ENCODE measurements around the gene PDE6A. TPM values are rescaled to one million over a fixed set of nuclear protein-coding genes. Genes with fewer than 3 reads are reported as not detected.

The PDE6A gene
- total and polyA plus RNA-seq, 2 of the 8 experiments (the other 6 are each of a cell fraction or from before 2014, with no cell fraction given), result not detected

- POLR2A ChIA-PET (ENCODE audit: partially characterized antibody), result no interaction called here
- no peak overlapping the region for H2BK5ac ChIP-seq (ENCODE audit: low read depth, low read length)
- no peak overlapping the region for H2BK12ac ChIP-seq (ENCODE audit: low read depth, low read length)
- no peak overlapping the region for H3K9ac ChIP-seq (replicated peaks in 1 of 4; ENCODE audit: extremely low read depth in 1 of 4, low read depth in 3 of 4, low read length in 3 of 4)
- no peak overlapping the region for H3K23ac ChIP-seq (ENCODE audit: insufficient read length)
- no peak overlapping the region for H2BK120ac ChIP-seq (replicated peaks; ENCODE audit: low read depth, low read length)
- H3K9me3 ChIP-seq (ENCODE audit: insufficient read depth in 2 of 2, low read depth in 1 of 2, low read length in 1 of 2), result no peaks in the 10 kb centered on the region
- DNase-seq (ENCODE audit: low read depth in 1 of 2, low spot score in 2 of 2) (no peak), FAIRE-seq (no peak)
- H3K79me1 ChIP-seq (ENCODE audit: low read depth, low read length), result no peaks in the 10 kb centered on the region
- no peak overlapping the region for H3K4me2 ChIP-seq (ENCODE audit: insufficient read depth in 1 of 2, low read depth in 2 of 2, low read length in 2 of 2)
- CTCF ChIA-PET (ENCODE audit: partially characterized antibody), result interaction anchor here (0.6 to 68.7 kb wide), 11 partner anchors 1 to 1848 kb away, joined by 3 to 1740 read pairs (median 11); no protein-coding TSS in a partner anchor
- no peak overlapping the region for H4K91ac ChIP-seq (replicated peaks; ENCODE audit: insufficient read length, low read length)
- no peak overlapping the region for H3K4me3 ChIP-seq (ENCODE audit: extremely low read depth in 1 of 4, insufficient read depth in 2 of 4, low read depth in 3 of 4, low read length in 4 of 4)
- peaks cover 0 to 1% of the 10 kb centered on the region in 2 experiments for H4K20me1 ChIP-seq (replicated peaks in 1 of 2; ENCODE audit: control insufficient read depth in 1 of 2, insufficient read depth in 2 of 2, low read length in 2 of 2)
- no peak overlapping the region for H2BK15ac ChIP-seq (ENCODE audit: low read length)
- no peak overlapping the region for H3K56ac ChIP-seq (replicated peaks; ENCODE audit: insufficient read length, low read depth, low read length)
- no peaks in the 10 kb centered on the region for H3K36me3 ChIP-seq (ENCODE audit: control insufficient read depth in 2 of 4, insufficient read depth in 4 of 4, low read length in 3 of 4)
- H3K14ac ChIP-seq (ENCODE audit: insufficient read length), result no peak overlapping the region
- no peak overlapping the region for H3K18ac ChIP-seq (ENCODE audit: extremely low read depth, low read length)
- H3K27me3 ChIP-seq (replicated peaks in 1 of 4; ENCODE audit: control insufficient read depth in 3 of 4, extremely low read depth in 1 of 4, insufficient read depth in 3 of 4, low read length in 3 of 4), result no peaks in the 10 kb centered on the region
- no peak overlapping the region for H4K5ac ChIP-seq (ENCODE audit: insufficient read length, low read depth, low read length)
- H3K27ac ChIP-seq (ENCODE audit: low read depth, low read length), result no peak overlapping the region
- no peak overlapping the region for H2AK5ac ChIP-seq (ENCODE audit: low read depth, low read length)
- no peaks in the 10 kb centered on the region for H3K23me2 ChIP-seq (ENCODE audit: low read depth, low read length)
- H3K4me1 ChIP-seq (replicated peaks in 1 of 4; ENCODE audit: control insufficient read depth in 3 of 4, insufficient read depth in 4 of 4, low read length in 3 of 4), result peaks cover 0 to 3% (median 2%) of the 10 kb centered on the region in 4 experiments; a peak in 1 of 7 replicates
- no peak overlapping the region for H3K4ac ChIP-seq (replicated peaks; ENCODE audit: insufficient read length, low read depth, low read length)
- H4K8ac ChIP-seq (ENCODE audit: extremely low read depth, insufficient read depth, low read length), result no peak overlapping the region
- no peak overlapping the region for H2BK20ac ChIP-seq (ENCODE audit: low read length)
- H2AFZ ChIP-seq (ENCODE audit: low read length), result no peak overlapping the region
- H3K79me2 ChIP-seq (ENCODE audit: control insufficient read depth in 1 of 2, insufficient read depth in 2 of 2, low read length in 2 of 2), result no peaks in the 10 kb centered on the region
- 93% methylated on average over 7 of the region's 7 CpGs; no CpG with 5 or more reads in 1 of the 2 experiments for WGBS, 2 experiments (ENCODE audit: extremely low coverage in 1 of 2, insufficient coverage in 1 of 2, insufficient read length in 1 of 2, insufficient replicate concordance in 2 of 2, low coverage in 1 of 2, low lambda C conversion rate in 2 of 2, missing lambda C conversion rate in 1 of 2)
- no peak for TF ChIP-seq TAF7 (optimal IDR thresholded peaks at IDR 0.05; ENCODE audit: borderline replicate concordance, low read depth, low read length)
- no peak for TF ChIP-seq EP300 (IDR thresholded peaks at IDR 0.05; ENCODE audit: borderline replicate concordance in 1 of 2, low read depth in 2 of 2, low read length in 2 of 2)
- no peak for TF ChIP-seq POLR2AphosphoS5 (IDR thresholded peaks at IDR 0.05; ENCODE audit: low read depth, low read length)
- no peak for TF ChIP-seq HDAC6 (IDR thresholded peaks at IDR 0.05; ENCODE audit: low read depth, low read length)
- TF ChIP-seq CBX8 (IDR thresholded peaks at IDR 0.05; ENCODE audit: borderline replicate concordance, low read depth, low read length), result no peak
Measured at GRCh38 chr5:149824120-149824519, 120.5 kb downstream of the PDE6A start.
